Measurements from ENCODE around the gene TMEM240.

DNA sequence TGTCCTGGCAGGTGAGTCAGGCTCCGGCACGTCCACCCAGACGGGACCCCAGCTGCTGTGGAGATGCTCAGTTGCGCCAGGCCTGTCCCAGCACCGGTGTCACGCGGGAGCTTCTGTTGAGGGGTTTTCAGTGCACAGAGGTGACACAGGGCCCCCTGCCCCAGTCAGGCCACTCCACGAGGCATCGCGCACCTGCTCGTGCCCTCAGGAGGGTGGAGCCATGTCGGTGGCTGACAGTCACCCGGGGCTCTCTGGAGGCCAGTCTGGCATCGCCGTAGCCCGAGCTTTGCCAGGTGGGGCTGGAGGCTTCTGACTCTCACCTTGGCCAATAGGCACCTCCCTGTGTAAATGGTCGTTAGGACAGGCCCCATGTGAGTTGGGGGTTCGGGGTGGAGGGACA, 11.1 kb downstream of the TMEM240 start:
- TF ChIP-seq, protein P1, sequence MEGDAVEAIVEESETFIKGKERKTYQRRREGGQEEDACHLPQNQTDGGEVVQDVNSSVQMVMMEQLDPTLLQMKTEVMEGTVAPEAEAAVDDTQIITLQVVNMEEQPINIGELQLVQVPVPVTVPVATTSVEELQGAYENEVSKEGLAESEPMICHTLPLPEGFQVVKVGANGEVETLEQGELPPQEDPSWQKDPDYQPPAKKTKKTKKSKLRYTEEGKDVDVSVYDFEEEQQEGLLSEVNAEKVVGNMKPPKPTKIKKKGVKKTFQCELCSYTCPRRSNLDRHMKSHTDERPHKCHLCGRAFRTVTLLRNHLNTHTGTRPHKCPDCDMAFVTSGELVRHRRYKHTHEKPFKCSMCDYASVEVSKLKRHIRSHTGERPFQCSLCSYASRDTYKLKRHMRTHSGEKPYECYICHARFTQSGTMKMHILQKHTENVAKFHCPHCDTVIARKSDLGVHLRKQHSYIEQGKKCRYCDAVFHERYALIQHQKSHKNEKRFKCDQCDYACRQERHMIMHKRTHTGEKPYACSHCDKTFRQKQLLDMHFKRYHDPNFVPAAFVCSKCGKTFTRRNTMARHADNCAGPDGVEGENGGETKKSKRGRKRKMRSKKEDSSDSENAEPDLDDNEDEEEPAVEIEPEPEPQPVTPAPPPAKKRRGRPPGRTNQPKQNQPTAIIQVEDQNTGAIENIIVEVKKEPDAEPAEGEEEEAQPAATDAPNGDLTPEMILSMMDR (IDR thresholded peaks at IDR 0.05), result no peak
- no peak for TF ChIP-seq POLR2A (IDR thresholded peaks at IDR 0.05)

Data from thyroid gland (tissue), 4 donors.